A549 (cell line): ENCODE measurements around the gene MCM10. TPM values are rescaled to one million over a fixed set of nuclear protein-coding genes. Genes with fewer than 3 reads are reported as not detected.
"Not testable (repeated sequence)": the region's sequence is repeated elsewhere in the genome, so short reads cannot be mapped to it uniquely, and the experiment has no call there.

Experiments
- ATAC-seq, 2 experiments: fragments of 200-7000 bp in 1 of 2; fragments of >200 bp in 1 of 2; cut with Nextera tagmentation in 1 of 2; cut with Tn5 transposase in 1 of 2; 3 replicates each; pipeline versions ENCODE4 v1.8.0 to v1.9.1; 2018 to 2020; ENCODE audit warnings: mild to moderate bottlenecking in 1 of 2, moderate library complexity in 1 of 2
- CTCF ChIA-PET: fragments of 300-600 bp; sonication (Branson Sonifier 250); formaldehyde crosslinking; extraction: SDS; loops from one replicate; lab custom pipeline; 2021; ENCODE audit warnings: antibody characterized with exemption, inconsistent platforms; lab: Yijun Ruan, JAX
- POLR2A ChIA-PET: fragments of 350-600 bp; formaldehyde crosslinking; extraction: SDS; loops from one replicate; lab custom pipeline; 2021; ENCODE audit warnings: antibody characterized with exemption, inconsistent platforms; lab: Yijun Ruan, JAX
- DNase-seq, 2 experiments: peaks; one replicate each; pipeline versions ENCODE4 v3.0.0 to v3.0.0-alpha.2; 2011 to 2016; ENCODE audit warnings: low read depth in 1 of 2, low spot score in 1 of 2
- FAIRE-seq: peaks from 2 replicates; lab custom pipeline; 2011; peaks lifted over from hg19 to GRCh38; lab: Jason Lieb, UNC
- H3K27ac ChIP-seq, 2 experiments: fragments of >200 bp; sonication (Bioruptor Twin); formaldehyde crosslinking; 3 replicates each; pipeline ENCODE4 v1.5.1; 2016 to 2017
- H3K4me1 ChIP-seq: fragments of >200 bp; sonication (Bioruptor Twin); formaldehyde crosslinking; 3 replicates; pipeline ENCODE4 v1.6.1; 2016
- H3K4me2 ChIP-seq: fragments of >200 bp; sonication (Bioruptor Twin); formaldehyde crosslinking; 3 replicates; pipeline ENCODE4 v1.6.1; 2016
- H3K4me3 ChIP-seq: fragments of >200 bp; sonication (Bioruptor Twin); formaldehyde crosslinking; 3 replicates; pipeline ENCODE4 v1.5.1; 2016
- H3K9me3 ChIP-seq: fragments of >200 bp; sonication (Bioruptor Twin); formaldehyde crosslinking; 3 replicates; pipeline ENCODE4 v1.6.1; 2016
- CEBPB ChIP-seq, 2 experiments: fragments of >200 bp in 1 of 2; sonication (Bioruptor Twin) in 1 of 2; formaldehyde crosslinking in 1 of 2; IDR thresholded peaks; 2 replicates each; pipeline ENCODE4 v1.6.1; 2012 to 2016
- CHD4 ChIP-seq: fragments of 200-600 bp; sonication (generic); IDR thresholded peaks from 2 replicates; pipeline ENCODE4 v1.6.1; 2016; ENCODE audit warnings: antibody characterized with exemption, mild to moderate bottlenecking, borderline replicate concordance
- EHF ChIP-seq: fragments of 250-450 bp; sonication (Bioruptor Pico); IDR thresholded peaks from 2 replicates; pipeline ENCODE4 v1.5.0; 2020; ENCODE audit warnings: mild to moderate bottlenecking
- EHMT2 ChIP-seq: fragments of 200-600 bp; sonication (generic); IDR thresholded peaks from 2 replicates; pipeline ENCODE4 v1.6.1; 2016; ENCODE audit warnings: antibody characterized with exemption, low read depth, mild to moderate bottlenecking, moderate library complexity
- ESRRA ChIP-seq: fragments of 150-350 bp; IDR thresholded peaks from 2 replicates; pipeline ENCODE4 v1.6.1; 2014; ENCODE audit warnings: mild to moderate bottlenecking, low read length, borderline replicate concordance
- FOSB ChIP-seq: fragments of 250-450 bp; sonication (Bioruptor Pico); IDR thresholded peaks from 2 replicates; pipeline ENCODE4 v1.5.0; 2020; ENCODE audit warnings: mild to moderate bottlenecking, moderate library complexity
- FOSL2 ChIP-seq, 2 experiments: fragments of 450-650 bp in 1 of 2; fragments of >200 bp in 1 of 2; sonication (Bioruptor Twin) in 1 of 2; formaldehyde crosslinking; IDR thresholded peaks; 2 replicates each; pipeline versions ENCODE4 v1.5.0 to v1.6.1; 2016 to 2020; ENCODE audit warnings: mild to moderate bottlenecking in 1 of 2, moderate library complexity in 1 of 2
- FOXS1 ChIP-seq: fragments of 250-450 bp; sonication (Bioruptor Pico); IDR thresholded peaks from 2 replicates; pipeline ENCODE4 v1.5.0; 2020; ENCODE audit warnings: mild to moderate bottlenecking, moderate library complexity
- HOXA7 ChIP-seq: fragments of 250-450 bp; sonication (Bioruptor Pico); IDR thresholded peaks from 2 replicates; pipeline ENCODE4 v1.5.0; 2020; ENCODE audit warnings: mild to moderate bottlenecking, moderate library complexity
- HOXB5 ChIP-seq: fragments of 250-450 bp; sonication (Bioruptor Pico); IDR thresholded peaks from 2 replicates; pipeline ENCODE4 v1.5.0; 2020; ENCODE audit warnings: mild to moderate bottlenecking, moderate library complexity
- JUNB ChIP-seq: fragments of >200 bp; sonication (Bioruptor Twin); formaldehyde crosslinking; IDR thresholded peaks from 2 replicates; pipeline ENCODE4 v1.6.1; 2016
- KDM5A ChIP-seq: fragments of 200-600 bp; sonication (generic); IDR thresholded peaks from 2 replicates; pipeline ENCODE4 v1.6.1; 2016; ENCODE audit warnings: antibody characterized with exemption, mild to moderate bottlenecking
- MAFK ChIP-seq: fragments of 450-650 bp; IDR thresholded peaks from 2 replicates; pipeline ENCODE4 v1.6.1; 2014; ENCODE audit not compliant: partially characterized antibody
- NFE2L2 ChIP-seq: fragments of 150-350 bp; conservative IDR thresholded peaks from 2 replicates; pipeline ENCODE4 v1.6.1; 2014; ENCODE audit warnings: low read length
- RFX5 ChIP-seq: fragments of 450-650 bp; IDR thresholded peaks from 2 replicates; pipeline ENCODE4 v1.7.1; 2014; ENCODE audit warnings: antibody characterized with exemption, mild to moderate bottlenecking, moderate library complexity
- SREBF2 ChIP-seq: fragments of 450-650 bp; IDR thresholded peaks from 2 replicates; pipeline ENCODE4 v1.6.1; 2014; ENCODE audit warnings: mild to moderate bottlenecking, moderate library complexity
- TP53 ChIP-seq: fragments of 250-450 bp; sonication (Bioruptor Pico); IDR thresholded peaks from 2 replicates; pipeline ENCODE4 v1.5.0; 2021; ENCODE audit warnings: mild to moderate bottlenecking, moderate library complexity
- ZFP36 ChIP-seq: fragments of 450-650 bp; IDR thresholded peaks from 2 replicates; pipeline ENCODE4 v1.6.1; 2014; ENCODE audit warnings: borderline replicate concordance; ENCODE audit not compliant: partially characterized antibody
- ZSCAN20 ChIP-seq: fragments of 250-450 bp; sonication (Bioruptor Pico); IDR thresholded peaks from 2 replicates; pipeline ENCODE4 v1.8.0; 2022; ENCODE audit warnings: mild to moderate bottlenecking, moderate library complexity
- WGBS: methylation state at CpG from one replicate; pipeline ENCODE4 v1.1.6; 2017; ENCODE audit errors: missing lambda C conversion rate; 5-methylcytosine and 5-hydroxymethylcytosine counted together
- polyA plus RNA-seq, 4 experiments: library from polyadenylated mRNA; depleted of rRNA in 3 of 4; stranded (reverse); fragments of >200 nt; fragmentation: RNase III in 1 of 4; extraction: RNeasy Plus Mini Kit Qiagen cat#74134 plus additional on column Dnase treatment in 1 of 4; gene quantifications; 2 replicates in 3 of 4; 3 replicates in 1 of 4; pipeline ENCODE4 v1.2.3, GENCODE V29; 2011 to 2017
- TF ChIP-seq, protein P1 (sequence below): fragments of >200 bp; sonication (Bioruptor Twin); formaldehyde crosslinking; IDR thresholded peaks from 3 replicates; pipeline ENCODE4 v1.6.1; 2016
- TF ChIP-seq, protein P2 (sequence below): fragments of >200 bp; sonication (Bioruptor Twin); formaldehyde crosslinking; IDR thresholded peaks from 3 replicates; pipeline ENCODE4 v1.5.1; 2016
- TF ChIP-seq, protein P3 (sequence below): fragments of >200 bp; sonication (Bioruptor Twin); formaldehyde crosslinking; IDR thresholded peaks from 2 replicates; pipeline ENCODE4 v1.6.1; 2016

Gene MCM10
- polyA plus RNA-seq, 2 of the 4 experiments (the other 2 are of a cell fraction): 24.3 to 24.4 TPM

DNA sequence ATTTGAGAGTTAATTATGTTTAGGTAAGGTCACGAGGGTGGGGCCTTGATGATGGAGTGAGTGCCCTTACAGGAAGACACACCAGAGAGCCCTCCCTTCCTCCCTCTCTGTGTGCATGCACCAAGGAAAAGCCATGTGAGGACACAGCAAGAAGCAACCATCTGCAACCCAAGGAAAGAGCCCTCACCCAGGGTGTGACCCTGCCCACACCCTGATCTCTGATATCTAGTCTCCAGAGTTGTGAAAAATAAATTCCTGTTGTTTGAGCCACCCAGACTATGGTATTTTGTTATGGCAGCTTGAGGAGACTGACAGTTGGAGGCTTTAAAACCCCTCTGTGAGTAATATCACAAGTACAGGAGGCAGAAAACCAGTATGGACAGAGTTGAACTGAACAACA, 15.0 kb upstream of the MCM10 start:
- FAIRE-seq: no peak
- no peak overlapping the region for H3K27ac ChIP-seq
- peak in 1 of 2 experiments; percentile 54; a peak in 2 of 6 replicates for ATAC-seq
- WGBS: 35% methylated on average over 1 of the region's 1 CpG
- H3K4me2 ChIP-seq: no peak overlapping the region
- no peak overlapping the region for H3K4me3 ChIP-seq
- TF ChIP-seq SREBF2: no peak
- TF ChIP-seq ESRRA: no peak
- TF ChIP-seq CHD4: no peak
- no peak for TF ChIP-seq TP53 (CRISPR knock-in tag)
- TF ChIP-seq FOXS1: no peak
- TF ChIP-seq MAFK: no peak
- TF ChIP-seq, protein P1, sequence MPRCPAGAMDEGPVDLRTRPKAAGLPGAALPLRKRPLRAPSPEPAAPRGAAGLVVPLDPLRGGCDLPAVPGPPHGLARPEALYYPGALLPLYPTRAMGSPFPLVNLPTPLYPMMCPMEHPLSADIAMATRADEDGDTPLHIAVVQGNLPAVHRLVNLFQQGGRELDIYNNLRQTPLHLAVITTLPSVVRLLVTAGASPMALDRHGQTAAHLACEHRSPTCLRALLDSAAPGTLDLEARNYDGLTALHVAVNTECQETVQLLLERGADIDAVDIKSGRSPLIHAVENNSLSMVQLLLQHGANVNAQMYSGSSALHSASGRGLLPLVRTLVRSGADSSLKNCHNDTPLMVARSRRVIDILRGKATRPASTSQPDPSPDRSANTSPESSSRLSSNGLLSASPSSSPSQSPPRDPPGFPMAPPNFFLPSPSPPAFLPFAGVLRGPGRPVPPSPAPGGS: no peak
- TF ChIP-seq ZFP36: no peak
- TF ChIP-seq JUNB: no peak
- TF ChIP-seq, all 56 proteins: peak for 0
- H3K4me1 ChIP-seq: 0 out of 3 replicates have a peak, but pooled peaks cover 4% of the 10 kb centered on the region
- DNase-seq: peak in 1 of 2 experiments; percentile 14
- ChIA-PET CTCF (interaction anchor here (1.1 kb wide), 1 partner anchor 42 kb away, joined by 3 read pairs; no protein-coding TSS in a partner anchor), POLR2A (no interaction called here)
- no peaks in the 10 kb centered on the region for H3K9me3 ChIP-seq

DNA sequence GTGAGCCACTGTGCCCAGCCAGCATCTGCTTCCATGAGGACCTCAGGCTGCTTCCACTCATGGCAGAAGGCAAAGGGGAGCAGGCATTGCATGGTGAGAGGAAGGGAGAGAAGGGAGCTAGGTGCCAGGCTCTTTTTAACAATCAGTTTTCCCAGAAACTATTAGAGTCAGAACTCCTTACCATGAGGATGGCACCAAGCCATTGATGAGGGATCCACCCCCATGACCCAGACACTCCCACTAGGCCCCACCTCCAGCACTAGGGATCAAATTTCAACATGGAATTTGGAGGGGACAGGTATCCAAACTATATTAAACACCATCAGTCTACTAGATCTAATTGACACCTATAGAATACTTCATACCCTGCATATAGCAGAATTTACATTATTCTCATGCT, 14.2 kb upstream of the MCM10 start:
- TF ChIP-seq EHMT2: no peak
- TF ChIP-seq, protein P2, sequence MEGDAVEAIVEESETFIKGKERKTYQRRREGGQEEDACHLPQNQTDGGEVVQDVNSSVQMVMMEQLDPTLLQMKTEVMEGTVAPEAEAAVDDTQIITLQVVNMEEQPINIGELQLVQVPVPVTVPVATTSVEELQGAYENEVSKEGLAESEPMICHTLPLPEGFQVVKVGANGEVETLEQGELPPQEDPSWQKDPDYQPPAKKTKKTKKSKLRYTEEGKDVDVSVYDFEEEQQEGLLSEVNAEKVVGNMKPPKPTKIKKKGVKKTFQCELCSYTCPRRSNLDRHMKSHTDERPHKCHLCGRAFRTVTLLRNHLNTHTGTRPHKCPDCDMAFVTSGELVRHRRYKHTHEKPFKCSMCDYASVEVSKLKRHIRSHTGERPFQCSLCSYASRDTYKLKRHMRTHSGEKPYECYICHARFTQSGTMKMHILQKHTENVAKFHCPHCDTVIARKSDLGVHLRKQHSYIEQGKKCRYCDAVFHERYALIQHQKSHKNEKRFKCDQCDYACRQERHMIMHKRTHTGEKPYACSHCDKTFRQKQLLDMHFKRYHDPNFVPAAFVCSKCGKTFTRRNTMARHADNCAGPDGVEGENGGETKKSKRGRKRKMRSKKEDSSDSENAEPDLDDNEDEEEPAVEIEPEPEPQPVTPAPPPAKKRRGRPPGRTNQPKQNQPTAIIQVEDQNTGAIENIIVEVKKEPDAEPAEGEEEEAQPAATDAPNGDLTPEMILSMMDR: no peak
- no peak for TF ChIP-seq MAFK
- TF ChIP-seq FOSL2 (IDR thresholded peaks at IDR 0.05): no peak
- no peak for TF ChIP-seq FOSL2 (CRISPR knock-in tag; IDR thresholded peaks at IDR 0.05)
- Histone ChIP-seq H3K4me2 (no peak overlapping the region), H3K4me1 (0 out of 3 replicates have a peak, but pooled peaks cover 4% of the 10 kb centered on the region), H3K9me3 (no peaks in the 10 kb centered on the region), H3K4me3 (no peak overlapping the region), H3K27ac (no peak overlapping the region)
- CTCF ChIA-PET: interaction anchor here (0.7 to 2.5 kb wide), 3 partner anchors 15 to 285 kb away, joined by 3 to 10 read pairs (median 3); partner anchors contain the start of gene MCM10
- POLR2A ChIA-PET: no interaction called here
- no peak for FAIRE-seq
- no peak for ATAC-seq
- no peak for DNase-seq

DNA sequence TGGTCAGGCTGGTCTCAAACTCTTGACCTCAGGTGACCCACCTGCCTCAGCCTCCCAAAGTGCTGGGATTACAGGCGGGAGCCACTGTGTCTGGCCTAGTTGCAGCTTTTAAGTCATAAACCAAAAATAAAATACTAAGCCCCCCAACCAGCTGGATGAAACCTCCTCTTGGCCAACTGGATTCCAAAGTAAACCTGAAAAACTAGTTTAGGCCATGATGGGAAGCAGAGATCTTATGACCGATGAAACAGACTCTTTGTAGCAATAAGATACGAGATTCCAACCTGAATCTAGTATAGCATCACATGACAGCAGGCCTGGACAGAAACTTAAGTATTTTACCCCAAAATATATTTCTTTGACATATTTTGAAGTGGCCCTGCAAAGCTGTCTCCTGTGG, 9.1 kb upstream of the MCM10 start:
- CTCF ChIA-PET: interaction anchor here (1.9 kb wide), 1 partner anchor 9 kb away, joined by 7 read pairs; the partner anchor contains the start of gene MCM10
- H3K27ac ChIP-seq: no peak overlapping the region
- FAIRE-seq: no peak

DNA sequence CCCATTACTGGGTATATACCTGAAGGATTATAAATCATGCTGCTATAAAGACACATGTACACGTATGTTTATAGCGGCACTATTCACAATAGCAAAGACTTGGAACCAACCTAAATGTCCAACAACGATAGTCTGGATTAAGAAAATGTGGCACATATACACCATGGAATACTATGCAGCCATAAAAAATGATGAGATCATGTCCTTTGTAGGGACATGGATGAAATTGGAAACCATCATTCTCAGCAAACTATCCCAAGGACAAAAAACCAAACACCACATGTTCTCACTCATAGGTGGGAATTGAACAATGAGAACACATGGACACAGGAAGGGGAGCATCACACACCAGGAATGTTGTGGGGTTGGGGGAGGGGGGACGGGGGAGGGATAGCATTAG, 5.5 kb upstream of the MCM10 start:
- WGBS: 43% methylated on average over 4 of the region's 4 CpGs
- H3K27ac ChIP-seq, H3K4me1 ChIP-seq, DNase-seq, H3K4me2 ChIP-seq, H3K4me3 ChIP-seq, FAIRE-seq, POLR2A ChIA-PET, H3K9me3 ChIP-seq, ATAC-seq, CTCF ChIA-PET: not testable (repeated sequence)

More for the DNA sequence above, 9.1 kb upstream of the MCM10 start:
- H3K4me3 ChIP-seq: no peak overlapping the region
- 95% methylated on average over 3 of the region's 3 CpGs for WGBS
- no peak for DNase-seq
- ATAC-seq: no peak
- TF ChIP-seq HOXB5 (CRISPR knock-in tag) (no peak), MAFK (no peak), CEBPB (IDR thresholded peaks at IDR 0.05) (no peak), ZSCAN20 (CRISPR knock-in tag) (no peak), ESRRA (no peak), KDM5A (no peak), FOXS1 (no peak), CHD4 (no peak), NFE2L2 (no peak), EHF (CRISPR knock-in tag) (no peak), RFX5 (no peak), ZFP36 (no peak), HOXA7 (no peak), EHMT2 (no peak), FOSB (no peak)
- TF ChIP-seq, protein P3, sequence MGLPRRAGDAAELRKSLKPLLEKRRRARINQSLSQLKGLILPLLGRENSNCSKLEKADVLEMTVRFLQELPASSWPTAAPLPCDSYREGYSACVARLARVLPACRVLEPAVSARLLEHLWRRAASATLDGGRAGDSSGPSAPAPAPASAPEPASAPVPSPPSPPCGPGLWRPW: no peak
- TF ChIP-seq, all 56 proteins: peak for 0
- Histone ChIP-seq H3K4me2 (no peak overlapping the region), H3K4me1 (0 out of 3 replicates have a peak, but pooled peaks cover 4% of the 10 kb centered on the region), H3K9me3 (no peaks in the 10 kb centered on the region)
- POLR2A ChIA-PET: no interaction called here
